Activated CD4-positive, alpha-beta T cell treated with anti-CD3 and anti-CD28 coated beads, Interleukin-2, amount 10 ng/mL, durations not matched to agents 7 days and 5 days (primary cell): ENCODE measurements around the gene CXCR6. TPM values are rescaled to one million over a fixed set of nuclear protein-coding genes. Genes with fewer than 3 reads are reported as not detected.

Experiments used
- CTCF ChIA-PET: fragments of 350-600 bp; sonication (Branson Sonifier 250); formaldehyde crosslinking; loops from one replicate; lab custom pipeline; 2021; ENCODE audit warnings: antibody characterized with exemption; lab: Charles Lee
- POLR2A ChIA-PET: fragments of 350-600 bp; sonication (Branson Sonifier 250); formaldehyde crosslinking; loops from one replicate; lab custom pipeline; 2021; ENCODE audit warnings: antibody characterized with exemption; lab: Charles Lee
- DNase-seq: peaks from one replicate; pipeline ENCODE4 v3.0.0-alpha.2; 2020
- H3K27ac Mint-ChIP-seq: one replicate; pipeline ENCODE4 v1.8.0; 2021; ENCODE audit warnings: mild to moderate bottlenecking, moderate library complexity, mixed read lengths
- H3K27me3 Mint-ChIP-seq: one replicate; pipeline ENCODE4 v1.8.0; 2021; ENCODE audit warnings: mixed read lengths
- H3K36me3 Mint-ChIP-seq: one replicate; pipeline ENCODE4 v1.8.0; 2021; ENCODE audit warnings: low read depth, mixed read lengths
- H3K4me1 Mint-ChIP-seq: one replicate; pipeline ENCODE4 v1.8.0; 2021; ENCODE audit warnings: mixed read lengths
- H3K4me3 Mint-ChIP-seq: one replicate; pipeline ENCODE4 v1.8.0; 2021; ENCODE audit warnings: mild to moderate bottlenecking, moderate library complexity, mixed read lengths
- H3K9me3 Mint-ChIP-seq: one replicate; pipeline ENCODE4 v1.8.0; 2021; ENCODE audit warnings: mixed read lengths
- total RNA-seq, 2 experiments: library from RNA; stranded (reverse); gene quantifications; one replicate each; pipeline ENCODE4 v1.2.3, GENCODE V29; 2021

CXCR6 gene
- total RNA-seq, 2 experiments from 2014 or later: 17.6 to 18.0 TPM

DNA sequence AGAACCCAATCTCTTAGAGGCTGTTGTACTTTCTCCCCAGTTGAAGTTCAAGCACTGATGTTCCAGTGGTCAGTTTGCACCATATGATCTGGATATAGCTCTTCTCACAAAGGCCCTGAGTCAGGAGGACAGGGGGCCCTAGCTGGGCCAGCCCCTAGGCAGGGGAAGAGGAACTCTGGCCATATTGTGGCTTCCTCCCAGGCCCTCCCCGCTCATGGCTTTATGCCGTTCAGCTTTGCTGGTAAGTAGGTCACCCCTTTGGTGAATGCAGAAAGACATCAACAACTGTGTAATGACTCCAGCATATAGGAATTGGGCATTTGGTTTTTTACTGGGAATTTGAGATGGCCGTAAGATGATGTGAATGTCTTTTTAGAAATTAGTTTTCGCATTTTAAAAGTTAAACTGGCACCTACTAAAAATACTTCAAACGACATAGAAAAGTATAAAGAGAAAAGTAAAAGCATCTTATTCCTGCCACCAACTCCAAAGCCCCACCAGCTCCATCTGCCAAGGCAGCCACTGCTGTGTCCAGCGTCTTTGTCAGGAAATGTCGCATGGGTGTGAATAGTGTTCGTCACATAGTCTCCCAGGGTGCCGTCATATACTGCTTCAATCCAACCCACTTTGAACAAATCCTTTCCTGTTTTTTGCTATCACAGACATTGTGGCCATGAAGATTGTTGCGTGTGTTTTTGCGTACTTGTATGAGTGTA is 31.6 kb upstream of the CXCR6 start:
- Mint-ChIP-seq H3K4me1 (peaks cover 44% of the 10 kb centered on the region), H3K27me3 (peaks cover 71% of the 10 kb centered on the region), H3K4me3 (no peak overlapping the region), H3K36me3 (peaks cover 11% of the 10 kb centered on the region), H3K9me3 (peaks cover 6% of the 10 kb centered on the region), H3K27ac (no peak overlapping the region)
- DNase-seq: no peak
- ChIA-PET CTCF (no interaction called here), POLR2A (no interaction called here)

DNA sequence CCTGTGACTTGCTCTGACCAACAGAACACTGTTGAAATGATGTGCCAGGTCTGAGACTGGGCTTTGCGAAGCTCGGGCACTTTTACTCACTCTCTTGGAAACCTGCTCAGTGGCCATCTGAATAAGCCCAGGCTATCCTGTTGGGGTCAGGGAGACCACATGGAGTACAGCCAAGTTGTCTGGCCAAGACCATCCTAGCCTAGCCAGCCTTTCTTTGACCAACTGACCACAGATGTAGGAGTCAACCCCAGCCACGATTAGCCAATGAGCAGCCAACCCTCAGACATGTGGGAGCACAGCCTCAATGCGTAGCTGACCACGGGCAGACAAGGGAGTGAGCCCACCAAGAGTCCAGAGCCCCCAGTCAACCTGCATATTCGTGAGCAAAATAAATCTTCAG is 30.8 kb upstream of the CXCR6 start:
- Mint-ChIP-seq H3K36me3 (peaks cover 9% of the 10 kb centered on the region), H3K9me3 (peaks cover 4% of the 10 kb centered on the region), H3K27me3 (peaks cover 67% of the 10 kb centered on the region), H3K4me3 (no peak overlapping the region), H3K27ac (no peak overlapping the region), H3K4me1 (peaks cover 39% of the 10 kb centered on the region)
- POLR2A ChIA-PET: no interaction called here
- CTCF ChIA-PET: interaction anchor here (0.7 to 1.5 kb wide), 2 partner anchors 10 to 82 kb away, joined by 3 to 6 read pairs; no protein-coding TSS in a partner anchor
- no peak for DNase-seq

DNA sequence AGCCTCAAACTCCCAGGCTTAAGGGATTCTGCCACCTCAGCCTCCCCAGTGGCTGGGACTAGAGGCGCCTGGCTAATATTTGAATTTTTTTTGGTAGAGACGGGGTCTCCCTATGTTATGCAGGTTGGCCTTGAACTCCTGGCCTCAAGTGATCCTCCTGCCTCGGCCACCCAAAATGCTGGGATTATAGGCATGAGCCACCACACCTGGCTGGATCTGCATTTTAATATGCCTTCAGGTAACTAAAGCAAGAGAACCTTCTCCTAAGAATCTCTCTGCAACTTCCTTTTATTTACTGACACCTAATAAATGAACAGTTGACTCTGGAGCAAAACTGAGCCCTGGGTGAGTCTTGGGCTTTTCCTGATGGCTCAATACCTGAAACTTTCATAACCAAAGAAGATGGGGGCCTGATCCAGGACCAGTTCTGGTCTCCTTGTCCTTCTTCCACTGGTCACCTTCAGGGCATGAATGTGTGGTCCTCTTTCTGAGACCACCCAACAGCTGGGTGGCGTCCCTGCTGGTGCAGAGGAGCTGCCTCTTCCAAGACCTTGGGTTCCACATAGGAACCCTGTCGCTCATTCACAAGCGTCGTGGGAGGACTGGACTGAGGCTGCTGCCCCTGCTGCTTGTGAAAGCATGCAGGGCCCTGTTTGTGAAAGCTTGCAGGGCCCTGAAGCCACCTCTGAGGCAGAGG is 28.8 kb upstream of the CXCR6 start:
- Mint-ChIP-seq H3K4me3 (no peak overlapping the region), H3K27ac (no peak overlapping the region), H3K27me3 (peaks cover 57% of the 10 kb centered on the region), H3K36me3 (peaks cover 17% of the 10 kb centered on the region), H3K4me1 (peaks cover 21% of the 10 kb centered on the region), H3K9me3 (peaks cover 4% of the 10 kb centered on the region)
- POLR2A ChIA-PET: no interaction called here
- CTCF ChIA-PET: interaction anchor here (0.5 kb wide), 1 partner anchor 82 kb away, joined by 4 read pairs; no protein-coding TSS in a partner anchor
- no peak for DNase-seq

DNA sequence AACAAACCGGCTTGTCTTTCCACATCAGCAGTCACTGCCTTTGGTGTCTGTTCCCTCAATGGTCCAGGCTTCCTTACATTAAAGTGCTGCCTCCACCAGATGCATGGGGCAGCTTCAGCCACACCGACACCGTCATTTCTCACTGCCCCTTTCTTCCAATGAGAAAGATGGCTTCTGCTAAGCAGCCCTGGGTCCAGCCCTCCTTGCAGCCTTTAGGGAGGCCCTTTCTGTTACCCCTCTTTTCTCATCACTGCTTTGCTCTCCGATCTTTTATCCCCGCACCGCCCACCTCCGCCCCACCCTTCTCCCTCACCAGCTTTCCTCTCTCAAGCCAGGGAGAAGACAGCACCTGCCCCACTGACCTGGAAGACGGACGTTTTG is 28.2 kb upstream of the CXCR6 start:
- Mint-ChIP-seq H3K27me3 (peaks cover 52% of the 10 kb centered on the region), H3K27ac (no peak overlapping the region), H3K9me3 (peaks cover 3% of the 10 kb centered on the region), H3K36me3 (peaks cover 13% of the 10 kb centered on the region), H3K4me3 (no peak overlapping the region), H3K4me1 (peaks cover 18% of the 10 kb centered on the region)
- DNase-seq: no peak
- POLR2A ChIA-PET: interaction anchor here (0.7 kb wide), 1 partner anchor 318 kb away, joined by 3 read pairs; no protein-coding TSS in a partner anchor
- CTCF ChIA-PET: interaction anchor here (1.2 kb wide), 1 partner anchor 9 kb away, joined by 4 read pairs; no protein-coding TSS in a partner anchor

DNA sequence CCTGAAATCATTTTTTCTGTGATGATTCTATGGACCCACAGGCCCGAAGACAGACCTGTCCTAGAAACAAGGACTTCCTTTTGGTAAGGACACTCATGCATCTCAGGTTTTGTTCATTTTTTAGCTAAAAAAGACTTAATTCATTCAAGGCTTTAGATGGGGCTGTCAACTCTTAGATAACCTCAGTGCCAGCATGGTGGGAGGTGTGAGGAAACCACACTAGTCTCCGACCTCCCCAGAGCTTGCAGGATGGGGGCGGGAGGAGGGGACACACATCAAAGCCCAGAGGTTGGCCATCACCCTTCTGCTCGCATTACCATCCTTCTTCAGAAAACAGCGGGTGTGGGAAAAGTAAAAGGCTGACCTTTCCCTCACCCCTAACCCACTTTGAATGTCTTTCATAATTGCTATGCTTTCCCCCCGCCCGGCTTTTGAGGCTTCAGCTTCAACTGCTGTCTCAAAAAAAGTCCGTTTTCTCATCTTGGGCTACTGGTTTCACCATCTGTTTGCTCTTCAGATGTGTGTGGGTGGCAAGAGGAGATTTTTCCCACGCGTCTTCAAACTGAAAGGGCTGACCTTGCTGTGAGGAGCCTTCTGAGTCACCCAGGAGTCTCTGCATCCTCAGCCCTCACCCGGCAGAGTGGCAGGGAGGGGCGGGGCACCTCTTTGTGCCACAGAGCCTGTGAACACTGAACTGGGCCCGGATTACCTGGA is 27.6 kb upstream of the CXCR6 start:
- CTCF ChIA-PET: interaction anchor here (1.2 kb wide), 1 partner anchor 9 kb away, joined by 4 read pairs; no protein-coding TSS in a partner anchor
- peak overlapping the region; percentile 2 for H3K27ac Mint-ChIP-seq
- peaks cover 18% of the 10 kb centered on the region for H3K4me1 Mint-ChIP-seq
- H3K27me3 Mint-ChIP-seq: peaks cover 47% of the 10 kb centered on the region
- H3K36me3 Mint-ChIP-seq: peaks cover 14% of the 10 kb centered on the region
- DNase-seq: peak; percentile 67
- peak overlapping the region; percentile 53 for H3K4me3 Mint-ChIP-seq
- H3K9me3 Mint-ChIP-seq: no peaks in the 10 kb centered on the region
- POLR2A ChIA-PET: interaction anchor here (0.7 kb wide), 1 partner anchor 318 kb away, joined by 3 read pairs; no protein-coding TSS in a partner anchor

DNA sequence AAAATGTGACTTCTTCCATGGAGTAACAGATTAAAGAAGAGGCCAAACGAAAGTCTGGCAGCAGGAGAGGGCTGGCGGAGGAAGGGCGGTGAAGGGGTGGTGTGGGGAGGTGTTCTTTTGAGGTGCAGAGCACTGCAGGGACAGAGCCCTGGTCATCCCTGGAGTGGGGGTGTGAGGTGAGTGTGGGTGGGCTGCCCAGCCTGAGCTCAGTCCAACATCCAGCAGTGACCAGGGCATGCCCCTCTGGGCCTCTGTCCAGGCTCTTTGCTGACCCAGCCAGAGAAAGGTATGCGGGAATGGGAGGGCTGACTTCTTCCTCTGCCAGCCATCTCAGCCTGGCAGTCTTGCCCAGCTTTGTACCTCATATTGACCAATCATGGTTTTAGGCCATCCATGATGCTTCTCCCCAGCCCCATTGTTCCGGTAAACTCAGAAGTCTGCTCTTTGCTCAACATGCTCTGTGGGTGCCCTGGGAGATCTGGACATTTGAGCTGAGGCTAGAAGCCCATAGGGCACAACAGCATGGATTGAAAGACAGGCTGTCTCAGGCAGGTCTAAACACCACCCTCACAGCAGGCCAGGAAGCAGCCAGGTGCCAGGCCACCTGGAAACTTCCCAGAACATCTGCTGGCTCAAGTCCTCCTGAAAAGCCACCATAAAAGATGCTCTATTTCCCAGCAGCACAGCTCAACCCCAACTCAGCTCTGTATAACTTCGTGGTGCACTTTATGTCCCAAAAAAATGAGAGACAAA is 25.9 kb upstream of the CXCR6 start:
- CTCF ChIA-PET: interaction anchor here (1.3 to 1.4 kb wide), 2 partner anchors 11 to 160 kb away, joined by 3 to 5 read pairs; no protein-coding TSS in a partner anchor
- no peak overlapping the region for H3K4me3 Mint-ChIP-seq

DNA sequence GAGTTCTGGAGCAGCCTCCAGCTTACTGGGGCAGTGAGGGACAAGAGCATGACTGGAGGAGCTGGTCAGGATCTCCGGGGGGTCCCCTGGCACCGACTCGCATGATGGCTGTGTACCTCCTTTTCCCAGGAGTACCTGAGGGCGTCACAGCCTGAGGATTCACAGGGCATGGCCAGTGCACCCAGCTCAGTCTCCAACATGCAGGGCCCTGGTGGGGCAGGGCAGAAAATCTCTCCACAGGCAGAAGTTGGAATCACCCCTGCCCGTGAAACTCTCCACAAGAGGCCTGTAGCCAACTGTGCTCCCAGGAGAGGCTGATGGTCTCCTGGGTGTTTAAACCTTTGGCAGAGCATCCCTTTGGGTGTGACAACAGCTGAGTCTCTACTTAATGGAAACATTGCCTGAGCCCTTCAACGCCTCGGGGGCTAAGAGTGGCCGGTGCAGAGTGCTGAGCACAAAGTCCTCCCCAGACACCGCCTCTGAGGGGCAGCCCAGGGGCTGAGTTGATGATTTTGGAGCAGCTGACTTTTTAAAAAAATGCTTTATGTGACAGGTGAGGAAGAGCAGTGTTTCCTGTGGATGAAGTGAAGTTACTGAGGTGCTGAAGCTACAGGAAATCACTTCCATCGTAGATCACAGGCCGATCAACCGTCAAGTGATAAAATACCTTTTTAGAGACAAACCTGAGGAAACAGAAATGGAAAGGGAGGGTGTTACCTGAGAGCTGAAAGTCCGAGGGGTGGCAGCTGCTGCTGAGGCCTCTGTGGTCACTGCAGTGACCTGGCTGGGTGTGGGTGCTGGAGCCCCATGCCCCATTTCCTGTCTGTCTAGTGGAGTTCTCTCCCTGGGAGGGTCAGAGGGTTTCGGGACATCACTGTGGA is 21.9 kb upstream of the CXCR6 start:
- peaks cover 52% of the 10 kb centered on the region for H3K36me3 Mint-ChIP-seq
- DNase-seq: no peak
- no peak overlapping the region for H3K27ac Mint-ChIP-seq
- H3K4me1 Mint-ChIP-seq: peaks cover 7% of the 10 kb centered on the region
- ChIA-PET POLR2A (interaction anchor here (1.1 kb wide), 1 partner anchor 17 kb away, joined by 3 read pairs; no protein-coding TSS in a partner anchor), CTCF (interaction anchor here (0.6 to 1.6 kb wide), 9 partner anchors 12 to 459 kb away, joined by 3 to 6 read pairs (median 4); partner anchors contain the start of gene CXCR6)
- no peaks in the 10 kb centered on the region for H3K9me3 Mint-ChIP-seq
- H3K27me3 Mint-ChIP-seq: peaks cover 2% of the 10 kb centered on the region
- no peak overlapping the region for H3K4me3 Mint-ChIP-seq

More for the DNA sequence above, 25.9 kb upstream of the CXCR6 start:
- H3K4me1 Mint-ChIP-seq: peaks cover 22% of the 10 kb centered on the region
- peaks cover 34% of the 10 kb centered on the region for H3K27me3 Mint-ChIP-seq
- H3K36me3 Mint-ChIP-seq: peaks cover 24% of the 10 kb centered on the region
- H3K27ac Mint-ChIP-seq: no peak overlapping the region
- H3K9me3 Mint-ChIP-seq: no peaks in the 10 kb centered on the region
- POLR2A ChIA-PET: no interaction called here
- no peak for DNase-seq

DNA sequence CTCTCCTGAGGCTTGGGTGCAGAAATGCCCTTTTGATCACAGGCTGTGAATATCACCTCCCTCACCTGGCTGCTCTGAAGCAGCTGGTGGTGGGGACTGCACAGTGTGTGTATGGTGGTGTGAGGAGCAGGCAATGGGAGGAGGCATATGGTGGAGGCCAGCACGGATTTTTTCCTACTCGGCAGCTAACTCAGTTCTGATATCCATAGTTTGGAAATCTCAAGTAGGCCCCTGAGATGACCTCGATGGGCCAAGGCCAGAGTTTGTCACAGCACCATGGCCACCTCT is 21.3 kb upstream of the CXCR6 start:
- CTCF ChIA-PET: interaction anchor here (1.3 to 2.0 kb wide), 3 partner anchors 9 to 157 kb away, joined by 5 to 6 read pairs (median 6); no protein-coding TSS in a partner anchor
- Mint-ChIP-seq H3K4me1 (peaks cover 4% of the 10 kb centered on the region), H3K9me3 (no peaks in the 10 kb centered on the region), H3K27ac (no peak overlapping the region), H3K36me3 (peaks cover 56% of the 10 kb centered on the region), H3K27me3 (peaks cover 2% of the 10 kb centered on the region), H3K4me3 (no peak overlapping the region)
- DNase-seq: no peak
- POLR2A ChIA-PET: no interaction called here

DNA sequence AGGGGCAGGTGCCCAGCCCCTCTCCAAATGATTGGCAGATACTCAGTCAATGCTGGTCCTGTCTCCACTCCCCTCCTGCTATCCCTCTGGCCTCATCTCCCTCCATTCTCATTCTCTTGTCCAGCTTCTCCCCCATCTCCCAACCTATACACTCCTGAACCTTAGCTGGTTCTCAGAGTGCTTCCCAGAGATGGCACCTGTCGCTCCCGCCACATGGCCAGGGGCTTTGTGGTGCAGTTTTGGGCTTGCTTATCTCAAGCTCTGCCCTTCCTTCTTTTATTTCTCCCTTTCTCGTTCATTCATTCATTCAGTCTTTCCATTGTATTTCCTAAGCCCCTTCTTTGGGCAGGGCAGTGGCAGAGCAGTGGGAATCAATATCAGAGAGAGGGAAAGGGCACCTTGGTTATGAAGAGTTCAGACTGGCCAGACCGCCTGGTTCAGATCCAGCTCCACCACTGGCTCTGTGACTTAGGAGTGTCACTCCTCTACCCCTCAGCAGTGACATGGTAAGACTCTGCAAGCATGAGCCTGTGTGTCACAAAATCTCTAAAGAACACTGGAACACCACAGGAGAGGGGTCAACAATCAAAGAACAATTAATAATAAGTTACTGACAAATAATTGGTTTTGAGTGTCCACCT is 20.2 kb upstream of the CXCR6 start:
- CTCF ChIA-PET: interaction anchor here (0.6 to 2.5 kb wide), 7 partner anchors 10 to 277 kb away, joined by 3 to 7 read pairs (median 4); partner anchors contain the start of gene CXCR6
- no peak for DNase-seq
- Mint-ChIP-seq H3K4me1 (peaks cover 4% of the 10 kb centered on the region), H3K27ac (no peak overlapping the region), H3K4me3 (no peak overlapping the region), H3K27me3 (no peaks in the 10 kb centered on the region), H3K9me3 (no peaks in the 10 kb centered on the region), H3K36me3 (peaks cover 66% of the 10 kb centered on the region)
- POLR2A ChIA-PET: interaction anchor here (0.7 kb wide), 1 partner anchor 61 kb away, joined by 3 read pairs; no protein-coding TSS in a partner anchor

DNA sequence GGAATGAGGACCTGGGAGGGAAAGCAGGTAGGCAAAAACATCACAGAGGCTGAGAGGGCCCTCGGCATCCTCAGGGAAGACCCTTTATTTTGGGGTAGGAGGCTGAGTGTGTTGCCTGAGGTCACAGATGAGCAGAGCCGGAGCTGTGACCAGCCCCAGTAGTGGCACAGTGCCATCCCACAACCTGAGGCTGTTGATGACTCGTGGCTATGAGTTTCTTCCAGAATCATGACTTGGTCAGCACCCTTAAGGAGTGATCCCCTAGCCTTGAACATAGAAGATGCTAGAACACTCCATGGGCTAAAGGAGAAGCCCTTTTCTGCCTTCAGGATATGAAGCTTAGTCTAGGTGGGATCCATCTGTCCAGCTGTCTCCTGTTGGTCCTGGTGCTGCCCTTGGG is 19.5 kb upstream of the CXCR6 start:
- Mint-ChIP-seq H3K4me1 (peaks cover 4% of the 10 kb centered on the region), H3K36me3 (peaks cover 67% of the 10 kb centered on the region), H3K27me3 (no peaks in the 10 kb centered on the region), H3K9me3 (no peaks in the 10 kb centered on the region), H3K27ac (no peak overlapping the region), H3K4me3 (no peak overlapping the region)
- DNase-seq: no peak
- ChIA-PET POLR2A (no interaction called here), CTCF (interaction anchor here (1.2 to 2.5 kb wide), 4 partner anchors 8 to 154 kb away, joined by 4 to 7 read pairs (median 4); partner anchors contain the start of gene CXCR6)

DNA sequence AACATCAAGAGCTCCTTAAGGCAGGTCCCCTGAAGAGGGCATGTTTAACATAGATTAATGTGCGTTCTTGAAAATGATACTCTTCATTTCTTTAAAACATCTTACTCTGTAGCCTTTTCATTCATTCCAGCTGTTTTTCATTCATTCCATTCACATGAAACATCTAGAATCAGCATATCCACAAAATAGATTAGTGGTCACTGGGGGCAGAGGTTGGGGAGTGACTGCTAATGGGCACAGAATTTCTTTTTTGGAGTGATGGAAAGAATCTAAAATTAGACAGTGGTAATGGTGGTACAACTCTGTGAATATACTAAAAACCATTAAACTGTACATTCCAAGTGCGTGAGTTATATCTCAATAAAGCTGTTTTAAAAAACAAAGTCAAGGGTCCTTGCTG is 15.4 kb upstream of the CXCR6 start:
- H3K36me3 Mint-ChIP-seq: peaks cover 69% of the 10 kb centered on the region
- DNase-seq: no peak
- CTCF ChIA-PET: interaction anchor here (1.1 to 4.5 kb wide), 3 partner anchors 11 to 150 kb away, joined by 3 to 19 read pairs (median 3); no protein-coding TSS in a partner anchor
- H3K4me1 Mint-ChIP-seq: no peaks in the 10 kb centered on the region
- H3K27me3 Mint-ChIP-seq: no peaks in the 10 kb centered on the region
- H3K27ac Mint-ChIP-seq: no peak overlapping the region
- H3K4me3 Mint-ChIP-seq: no peak overlapping the region
- no peaks in the 10 kb centered on the region for H3K9me3 Mint-ChIP-seq
- POLR2A ChIA-PET: no interaction called here
